DND-41 (cell line): ENCODE results near the gene MTHFR.

Experiments used
- EZH2 ChIP-seq: IDR thresholded peaks from 3 replicates; pipeline ENCODE4 v1.6.1; 2012; ENCODE audit warnings: borderline replicate concordance, low read depth, mild to moderate bottlenecking, moderate library complexity, low read length, inconsistent platforms; ENCODE audit not compliant: severe bottlenecking
- TF ChIP-seq, protein P1 (sequence below): IDR thresholded peaks from 2 replicates; pipeline ENCODE4 v1.5.1; 2012; ENCODE audit warnings: borderline replicate concordance, low read length, moderate library complexity, mild to moderate bottlenecking; ENCODE audit not compliant: poor library complexity, severe bottlenecking; ENCODE audit errors: extremely low read depth

DNA sequence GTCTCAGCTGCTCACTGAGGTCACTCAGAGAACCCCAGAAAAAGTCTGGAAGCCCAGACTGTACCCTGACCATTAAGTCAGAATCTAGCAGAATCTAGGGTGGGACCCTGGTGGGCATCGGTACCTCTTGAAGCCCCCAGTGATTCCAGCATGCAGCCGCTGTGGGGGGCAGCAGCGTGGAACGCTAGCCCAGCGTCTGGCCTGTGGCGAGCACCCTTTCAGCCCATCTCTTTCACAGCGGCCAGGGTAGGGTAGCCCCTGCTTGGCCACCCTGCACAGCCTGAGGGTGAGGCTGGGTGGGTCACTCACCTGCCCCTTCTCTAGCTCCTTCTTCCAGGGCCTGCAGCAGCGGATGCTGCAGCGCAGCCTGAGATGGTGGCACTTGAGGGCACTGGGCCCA is 27.4 kb downstream of the MTHFR start:
- TF ChIP-seq, protein P1, sequence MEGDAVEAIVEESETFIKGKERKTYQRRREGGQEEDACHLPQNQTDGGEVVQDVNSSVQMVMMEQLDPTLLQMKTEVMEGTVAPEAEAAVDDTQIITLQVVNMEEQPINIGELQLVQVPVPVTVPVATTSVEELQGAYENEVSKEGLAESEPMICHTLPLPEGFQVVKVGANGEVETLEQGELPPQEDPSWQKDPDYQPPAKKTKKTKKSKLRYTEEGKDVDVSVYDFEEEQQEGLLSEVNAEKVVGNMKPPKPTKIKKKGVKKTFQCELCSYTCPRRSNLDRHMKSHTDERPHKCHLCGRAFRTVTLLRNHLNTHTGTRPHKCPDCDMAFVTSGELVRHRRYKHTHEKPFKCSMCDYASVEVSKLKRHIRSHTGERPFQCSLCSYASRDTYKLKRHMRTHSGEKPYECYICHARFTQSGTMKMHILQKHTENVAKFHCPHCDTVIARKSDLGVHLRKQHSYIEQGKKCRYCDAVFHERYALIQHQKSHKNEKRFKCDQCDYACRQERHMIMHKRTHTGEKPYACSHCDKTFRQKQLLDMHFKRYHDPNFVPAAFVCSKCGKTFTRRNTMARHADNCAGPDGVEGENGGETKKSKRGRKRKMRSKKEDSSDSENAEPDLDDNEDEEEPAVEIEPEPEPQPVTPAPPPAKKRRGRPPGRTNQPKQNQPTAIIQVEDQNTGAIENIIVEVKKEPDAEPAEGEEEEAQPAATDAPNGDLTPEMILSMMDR = no peak
- no peak for TF ChIP-seq EZH2
